Large intestine (tissue), 3 donors: ENCODE measurements around the gene WNT9A. TPM values are rescaled to one million over a fixed set of nuclear protein-coding genes. Genes with fewer than 3 reads are reported as not detected.

Source experiments
- DNase-seq, 2 donors: peaks; one replicate each; pipeline versions ENCODE4 v3.0.0 to v3.0.0-alpha.2; 2013
- H3K27ac ChIP-seq: one replicate; pipeline ENCODE4 v1.5.1; 2013; ENCODE audit warnings: low read length
- H3K27me3 ChIP-seq: 2 replicates; pipeline ENCODE4 v1.6.1; 2013; ENCODE audit warnings: low read length; ENCODE audit not compliant: control insufficient read depth, insufficient read depth
- H3K36me3 ChIP-seq: 2 replicates; pipeline ENCODE4 v1.6.1; 2013; ENCODE audit warnings: low read length; ENCODE audit not compliant: control insufficient read depth, insufficient read depth
- H3K4me1 ChIP-seq: one replicate; pipeline ENCODE4 v1.6.1; 2013; ENCODE audit warnings: low read length; ENCODE audit not compliant: control insufficient read depth, insufficient read depth
- H3K4me3 ChIP-seq: one replicate; pipeline ENCODE4 v1.5.1; 2013; ENCODE audit warnings: low read length
- H3K9me3 ChIP-seq: one replicate; pipeline ENCODE4 v1.6.1; 2013; ENCODE audit warnings: mild to moderate bottlenecking, low read depth, low read length, moderate library complexity; ENCODE audit not compliant: control insufficient read depth
- WGBS: methylation state at CpG from one replicate; pipeline ENCODE4 v1.1.5; 2013; ENCODE audit warnings: low lambda C conversion rate; ENCODE audit not compliant: insufficient coverage; 5-methylcytosine and 5-hydroxymethylcytosine counted together
- polyA plus RNA-seq: library from polyadenylated mRNA; unstranded; fragments of 120-200 nt; gene quantifications from one replicate; pipeline ENCODE4 v1.2.1, GENCODE V29; 2013

WNT9A gene
- polyA plus RNA-seq, 1 donor = 5.1 TPM

DNA sequence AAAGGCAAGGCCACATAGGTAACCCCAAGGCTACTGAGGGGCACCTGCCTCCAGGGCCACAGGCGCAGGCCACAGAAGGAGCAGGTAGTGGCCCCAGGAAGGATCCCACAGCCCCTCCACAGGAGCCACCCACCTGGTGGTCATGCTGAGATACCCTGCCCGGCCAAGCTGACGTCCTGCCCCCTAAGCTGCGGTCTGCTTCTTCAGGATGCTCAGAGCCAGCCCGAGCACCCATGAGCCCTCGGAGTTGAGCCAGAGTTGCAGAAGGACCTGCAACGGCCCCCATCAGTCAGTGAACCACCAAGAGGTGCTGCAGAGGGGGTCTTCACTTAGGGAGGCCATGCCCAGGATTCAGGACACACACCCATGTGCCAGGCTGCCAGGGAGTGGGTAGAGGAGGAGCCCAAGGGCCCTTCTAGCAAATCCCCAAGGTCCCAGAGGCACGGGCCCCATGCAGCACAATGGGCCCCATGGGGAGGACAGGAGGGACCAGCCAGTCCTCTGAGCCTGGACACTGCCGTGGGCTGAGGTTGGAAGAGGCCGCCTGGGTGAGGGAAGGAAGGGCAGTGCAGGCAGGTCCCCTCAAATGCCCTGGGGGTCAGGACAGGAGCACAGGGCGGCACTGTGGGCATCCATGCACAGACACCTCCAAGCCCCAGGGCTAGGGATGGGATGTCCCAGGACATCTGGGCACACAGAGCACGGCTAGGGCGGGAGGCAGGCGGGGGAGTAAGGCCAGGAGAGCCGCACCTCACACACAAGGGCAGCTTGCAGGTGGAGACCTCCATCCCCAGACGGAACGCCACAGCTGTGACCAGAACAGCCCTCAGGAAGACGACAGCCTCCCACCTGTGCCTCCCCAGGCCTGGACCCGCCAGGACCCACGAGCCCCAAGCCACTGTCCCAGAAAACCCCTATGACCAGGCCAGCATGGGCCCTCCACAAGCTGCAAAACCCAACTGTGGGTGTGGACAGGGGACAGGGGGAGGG is 20.5 kb downstream of the WNT9A start:
- no peaks in the 10 kb centered on the region for H3K36me3 ChIP-seq
- H3K9me3 ChIP-seq = no peaks in the 10 kb centered on the region
- H3K4me1 ChIP-seq = no peaks in the 10 kb centered on the region
- no peak overlapping the region for H3K4me3 ChIP-seq
- DNase-seq = no peak
- no CpG with 5 or more reads among the region's 20 CpGs for WGBS
- H3K27me3 ChIP-seq = no peaks in the 10 kb centered on the region
- H3K27ac ChIP-seq = no peak overlapping the region

DNA sequence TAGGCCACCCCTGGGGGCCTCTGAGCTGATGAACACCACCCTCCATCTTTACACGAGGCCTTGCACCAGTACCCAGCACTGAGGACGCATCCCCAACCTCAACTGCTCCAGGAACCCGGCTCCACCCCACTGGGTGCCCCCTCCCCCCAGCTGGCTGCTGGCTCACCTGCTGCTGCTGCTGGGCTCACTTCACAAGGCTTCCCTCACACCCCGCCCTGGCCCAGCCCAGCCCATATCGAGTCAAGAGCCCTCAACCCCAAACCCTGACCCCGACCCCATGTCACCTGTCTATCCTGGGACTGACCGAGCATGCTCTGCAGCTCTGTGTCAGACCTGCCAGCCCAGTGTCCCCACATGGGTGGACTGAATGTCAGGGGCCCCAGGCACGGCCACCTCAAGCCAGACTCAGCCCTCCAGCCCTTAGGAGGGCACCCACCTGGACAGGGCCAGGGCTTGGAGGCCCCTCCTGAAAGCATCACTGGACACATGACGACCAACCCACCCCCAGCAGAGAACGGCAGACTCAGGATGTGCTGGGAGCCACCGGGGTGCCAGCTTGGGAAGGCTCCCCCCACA is 21.4 kb downstream of the WNT9A start:
- no peaks in the 10 kb centered on the region for H3K9me3 ChIP-seq
- no peak overlapping the region for H3K27ac ChIP-seq
- DNase-seq = no peak
- H3K27me3 ChIP-seq = no peaks in the 10 kb centered on the region
- WGBS = no CpG with 5 or more reads among the region's 11 CpGs
- no peaks in the 10 kb centered on the region for H3K36me3 ChIP-seq
- H3K4me1 ChIP-seq = no peaks in the 10 kb centered on the region
- H3K4me3 ChIP-seq = no peak overlapping the region

DNA sequence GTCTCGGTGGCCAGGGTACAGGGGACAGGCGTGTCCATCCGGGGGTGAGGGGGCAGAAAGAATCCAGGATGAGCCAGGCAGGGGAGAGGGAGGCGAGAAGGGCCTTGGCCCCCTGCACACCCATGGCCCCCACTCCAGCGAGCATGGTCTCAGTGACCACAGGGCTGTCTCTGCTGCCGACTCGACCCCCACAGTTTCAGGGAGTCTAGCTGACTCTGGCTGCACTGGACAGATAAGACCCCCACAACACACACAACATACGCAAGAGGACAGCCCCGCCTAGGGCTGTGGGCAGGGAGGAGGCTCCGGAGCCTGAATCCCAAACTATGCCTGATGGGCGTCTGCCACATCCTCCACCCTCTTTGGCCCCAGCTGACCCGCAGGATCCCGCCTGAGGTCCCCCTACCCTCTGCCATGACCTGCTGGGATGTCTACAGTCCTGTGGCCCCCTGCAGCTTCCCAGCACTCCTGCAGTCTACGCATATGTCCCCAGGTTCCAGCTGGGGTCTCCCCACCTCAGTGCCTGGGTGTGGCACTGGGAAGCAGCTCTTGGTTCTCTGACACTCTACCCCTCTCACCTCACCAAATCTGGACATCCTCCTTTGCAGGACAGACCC is 22.0 kb downstream of the WNT9A start:
- DNase-seq = no peak
- Histone ChIP-seq H3K27me3 (no peaks in the 10 kb centered on the region), H3K4me1 (no peaks in the 10 kb centered on the region), H3K27ac (no peak overlapping the region), H3K9me3 (no peaks in the 10 kb centered on the region), H3K4me3 (no peak overlapping the region), H3K36me3 (no peaks in the 10 kb centered on the region)
- no CpG with 5 or more reads among the region's 14 CpGs for WGBS

DNA sequence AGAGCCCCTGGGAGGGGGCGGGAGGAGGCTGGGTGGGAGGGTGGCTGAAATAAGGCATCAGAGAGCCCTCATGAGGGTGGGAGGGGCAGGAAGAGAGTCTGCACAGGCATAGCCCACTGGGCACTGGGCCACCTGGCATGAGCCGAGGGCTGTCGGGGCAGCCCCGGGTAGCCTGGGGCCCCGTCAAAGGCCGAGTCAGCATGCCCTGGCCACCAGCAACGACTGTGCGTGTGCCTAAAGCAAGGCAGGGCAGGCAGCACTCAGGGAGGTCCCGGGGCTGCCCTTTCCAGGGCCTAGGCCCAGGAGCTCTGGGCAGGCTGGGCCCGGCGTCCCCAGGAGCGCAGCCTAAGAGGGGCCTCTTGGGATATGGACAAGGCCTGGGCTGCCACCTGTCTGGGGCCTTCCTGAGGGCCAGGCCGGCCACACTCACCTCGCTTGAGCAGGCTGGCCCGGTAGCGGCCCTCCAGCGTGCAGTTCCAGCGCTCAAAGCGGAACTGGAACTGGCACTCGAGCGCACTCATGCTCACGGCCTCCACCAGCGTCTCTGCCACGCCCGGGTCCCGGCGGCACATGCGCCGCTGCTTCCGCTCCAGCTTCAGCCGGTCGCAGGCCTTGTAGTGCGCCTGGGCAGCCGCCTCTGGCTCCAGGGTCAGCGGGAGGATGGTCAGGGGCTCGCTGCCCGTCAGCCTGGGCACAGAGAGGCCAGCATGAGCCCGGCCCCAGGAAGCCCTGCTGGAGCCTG is 22.7 kb downstream of the WNT9A start:
- no CpG with 5 or more reads among the region's 38 CpGs for WGBS
- Histone ChIP-seq H3K27me3 (no peaks in the 10 kb centered on the region), H3K27ac (no peak overlapping the region), H3K36me3 (no peaks in the 10 kb centered on the region), H3K9me3 (no peaks in the 10 kb centered on the region), H3K4me3 (no peak overlapping the region), H3K4me1 (no peaks in the 10 kb centered on the region)
- no peak for DNase-seq

DNA sequence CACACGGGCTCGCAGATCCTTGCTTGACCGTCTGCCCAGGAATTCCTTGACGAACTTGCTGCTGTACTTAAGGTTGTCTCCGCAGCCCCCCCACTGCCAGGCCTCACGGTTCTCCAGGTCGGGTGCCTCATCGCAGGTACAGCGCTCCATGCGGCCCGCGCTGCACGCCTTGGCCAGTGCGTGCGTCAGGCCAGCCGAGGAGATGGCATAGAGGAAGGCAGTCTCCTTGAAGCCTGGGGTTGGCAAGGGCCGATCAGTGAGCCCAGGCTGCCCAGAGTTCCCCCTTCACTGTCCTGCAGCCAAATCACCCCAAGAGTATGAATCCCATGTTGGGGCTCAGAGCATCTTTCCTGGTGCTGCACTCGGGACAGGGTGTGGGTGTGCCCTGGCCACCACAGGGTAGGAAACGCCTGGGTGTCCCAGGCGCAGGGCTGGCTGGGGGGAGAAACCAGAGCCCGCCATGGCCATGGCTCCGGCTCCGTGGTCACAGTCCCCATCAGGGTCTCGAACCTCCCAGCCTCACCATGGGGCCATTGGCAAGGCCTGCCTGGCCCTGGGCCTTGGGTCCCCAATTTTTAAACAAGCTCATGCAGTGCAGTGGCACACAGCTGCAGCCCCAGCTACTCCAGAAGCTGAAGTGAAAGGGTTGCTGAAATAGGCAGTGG is 23.4 kb downstream of the WNT9A start:
- WGBS = no CpG with 5 or more reads among the region's 24 CpGs
- Histone ChIP-seq H3K9me3 (no peaks in the 10 kb centered on the region), H3K4me3 (no peak overlapping the region), H3K4me1 (no peaks in the 10 kb centered on the region), H3K27me3 (no peaks in the 10 kb centered on the region), H3K36me3 (no peaks in the 10 kb centered on the region), H3K27ac (no peak overlapping the region)
- no peak for DNase-seq

DNA sequence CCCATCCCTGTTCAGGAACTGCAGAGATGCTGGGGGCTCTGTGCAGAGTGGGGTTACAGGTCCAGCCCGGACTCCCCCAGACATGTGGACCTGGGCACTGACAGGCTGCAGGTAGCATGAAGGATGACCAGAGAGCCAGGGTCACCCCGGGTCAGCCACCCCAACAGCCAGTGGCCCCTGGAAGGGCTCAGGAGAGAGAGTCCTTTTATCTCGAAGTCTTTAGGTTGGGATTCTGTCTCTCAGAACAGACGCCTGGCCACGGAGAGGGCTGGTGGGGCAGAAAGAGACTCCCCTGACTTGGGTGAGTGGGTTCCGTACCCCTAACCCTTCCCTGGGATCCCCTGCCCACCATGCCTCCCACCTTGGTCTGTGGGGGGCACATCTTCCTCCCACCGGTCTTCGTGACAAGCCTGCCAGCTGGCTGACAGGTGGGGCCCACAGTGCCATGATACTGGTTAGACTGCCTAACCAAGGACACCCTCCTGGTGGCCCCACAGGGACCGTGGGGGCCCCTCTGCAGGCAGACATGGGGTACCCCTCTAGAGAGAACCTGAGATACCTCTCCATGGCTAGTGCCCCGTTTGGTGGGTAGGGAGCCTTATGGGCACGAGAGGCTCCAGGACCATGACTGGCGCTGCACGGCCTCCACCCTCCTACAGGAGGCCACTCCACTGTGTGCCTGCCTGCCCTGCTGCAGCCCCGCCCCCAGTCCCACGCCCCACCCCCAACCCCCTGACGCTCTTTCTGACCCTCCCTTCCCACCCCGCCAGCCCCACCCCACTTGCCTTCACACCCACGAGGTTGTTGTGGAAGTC is 24.2 kb downstream of the WNT9A start:
- no peak for DNase-seq
- Histone ChIP-seq H3K4me1 (no peaks in the 10 kb centered on the region), H3K27ac (no peak overlapping the region), H3K27me3 (no peaks in the 10 kb centered on the region), H3K4me3 (no peak overlapping the region), H3K36me3 (no peaks in the 10 kb centered on the region), H3K9me3 (no peaks in the 10 kb centered on the region)
- WGBS = no CpG with 5 or more reads among the region's 18 CpGs

DNA sequence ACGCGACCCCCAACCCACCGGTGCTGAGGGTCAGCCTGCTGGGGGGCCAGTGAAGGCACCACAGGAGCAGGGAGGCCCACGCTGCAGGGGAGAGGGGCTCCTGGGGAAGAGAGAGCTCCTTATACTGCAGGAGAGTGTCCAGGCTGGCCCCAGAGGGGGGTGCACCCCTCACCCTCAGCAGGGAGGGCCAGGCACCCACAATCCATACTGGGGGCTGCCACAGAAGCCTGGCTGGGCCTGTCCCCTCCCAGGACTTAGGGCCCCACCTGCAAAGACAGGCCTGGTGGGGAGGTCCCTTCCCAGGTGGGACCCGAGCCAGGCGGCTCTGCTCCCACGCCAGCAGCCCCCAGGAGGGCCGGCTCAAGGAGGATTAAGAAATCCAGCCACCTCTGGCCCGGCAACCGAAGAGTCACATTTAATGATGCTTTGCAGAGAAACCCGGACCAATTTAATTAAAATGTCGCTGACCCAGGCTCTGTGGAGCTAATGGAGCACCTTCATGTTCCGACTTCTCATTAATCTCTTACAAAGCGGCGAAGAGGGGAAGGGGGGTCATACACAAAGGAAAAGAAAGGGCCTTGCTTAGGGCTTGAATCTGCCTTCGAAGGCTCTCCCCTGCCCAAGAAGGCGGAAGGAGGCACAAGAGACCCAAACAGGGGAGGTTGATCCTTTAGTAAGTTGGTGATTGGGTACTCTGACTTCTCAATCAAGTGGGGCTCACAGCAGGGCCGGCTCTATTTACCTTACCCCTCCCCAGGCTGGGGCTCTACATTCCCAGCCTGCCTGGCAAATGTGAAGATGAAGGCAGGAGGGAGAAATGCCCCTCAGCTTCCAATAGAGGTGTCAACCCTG is 25.0 kb downstream of the WNT9A start:
- H3K4me1 ChIP-seq = no peaks in the 10 kb centered on the region
- no peak overlapping the region for H3K4me3 ChIP-seq
- H3K9me3 ChIP-seq = no peaks in the 10 kb centered on the region
- no peaks in the 10 kb centered on the region for H3K36me3 ChIP-seq
- WGBS = no CpG with 5 or more reads among the region's 18 CpGs
- DNase-seq = no peak
- no peaks in the 10 kb centered on the region for H3K27me3 ChIP-seq
- H3K27ac ChIP-seq = no peak overlapping the region

DNA sequence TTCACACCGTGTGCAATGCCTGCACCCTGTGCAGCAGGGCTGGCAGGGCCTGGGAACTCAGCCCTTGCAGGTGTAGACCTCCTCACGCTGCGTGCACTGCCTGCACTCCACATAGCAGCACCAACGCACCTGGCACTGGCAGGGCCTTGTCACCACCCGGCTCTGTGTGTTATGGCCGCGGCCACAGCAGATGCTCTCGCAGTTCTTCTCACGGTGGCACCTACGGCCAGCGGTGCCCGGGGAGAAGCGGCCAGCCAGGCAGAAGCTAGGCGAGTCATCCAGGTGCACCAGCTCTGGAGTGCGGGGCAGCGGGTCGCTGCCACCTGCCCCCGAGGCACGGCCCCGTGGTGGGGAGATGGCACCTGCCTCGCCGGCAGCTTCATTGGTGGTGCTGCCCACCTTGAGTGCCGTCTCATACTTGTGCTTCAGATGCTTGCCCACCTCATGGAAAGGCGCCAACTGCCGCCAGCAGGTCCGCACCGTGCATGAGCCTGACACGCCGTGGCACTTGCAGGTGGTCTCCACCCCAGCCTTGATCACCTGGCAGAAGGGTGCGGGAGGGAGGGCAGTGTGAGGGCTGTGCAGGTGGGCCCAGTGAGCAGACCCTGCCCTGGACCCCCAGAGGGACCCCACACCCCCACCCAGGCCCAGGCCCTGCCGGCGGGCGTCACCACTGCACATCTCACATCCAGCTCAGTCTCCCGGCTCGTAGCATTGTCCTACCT is 26.1 kb downstream of the WNT9A start:
- DNase-seq = no peak
- H3K4me1 ChIP-seq = no peaks in the 10 kb centered on the region
- H3K27me3 ChIP-seq = no peaks in the 10 kb centered on the region
- no peak overlapping the region for H3K27ac ChIP-seq
- no peak overlapping the region for H3K4me3 ChIP-seq
- H3K9me3 ChIP-seq = no peaks in the 10 kb centered on the region
- WGBS = no CpG with 5 or more reads among the region's 35 CpGs
- no peaks in the 10 kb centered on the region for H3K36me3 ChIP-seq
